NCI-H2227 (cell line): ENCODE data around the gene SDK1.
A peak's percentile ranks its signal among the peaks of the same experiment; 100 is the strongest.
"Not testable (repeated sequence)": the region's sequence is repeated elsewhere in the genome, so short reads cannot be mapped to it uniquely, and the experiment has no call there.

Source experiments
- DNase-seq: peaks from one replicate; lab custom pipeline; 2025; ENCODE audit not compliant: unreplicated experiment; lab: John Stamatoyannopoulos, UW

SDK1 gene

DNA sequence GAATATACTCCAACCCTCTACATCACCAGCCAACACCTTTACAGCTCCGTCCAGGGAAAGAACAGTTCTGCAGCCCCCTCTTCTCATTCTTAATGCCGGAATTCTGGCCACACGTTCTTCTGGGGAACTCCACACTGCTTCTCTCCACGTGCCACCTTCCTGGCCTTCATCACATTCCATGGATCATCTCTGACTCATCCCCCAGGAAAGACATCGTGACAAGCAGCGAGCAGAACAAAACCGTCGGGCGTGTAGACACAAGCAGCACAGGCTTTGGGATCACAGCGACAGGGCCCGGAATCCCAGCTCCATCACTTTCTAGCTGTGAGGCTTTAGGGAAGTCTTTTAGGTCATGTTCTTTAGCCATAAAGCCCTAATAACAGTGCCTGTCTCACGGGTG lies 790.7 kb downstream of the SDK1 start:
- no peak for DNase-seq

DNA sequence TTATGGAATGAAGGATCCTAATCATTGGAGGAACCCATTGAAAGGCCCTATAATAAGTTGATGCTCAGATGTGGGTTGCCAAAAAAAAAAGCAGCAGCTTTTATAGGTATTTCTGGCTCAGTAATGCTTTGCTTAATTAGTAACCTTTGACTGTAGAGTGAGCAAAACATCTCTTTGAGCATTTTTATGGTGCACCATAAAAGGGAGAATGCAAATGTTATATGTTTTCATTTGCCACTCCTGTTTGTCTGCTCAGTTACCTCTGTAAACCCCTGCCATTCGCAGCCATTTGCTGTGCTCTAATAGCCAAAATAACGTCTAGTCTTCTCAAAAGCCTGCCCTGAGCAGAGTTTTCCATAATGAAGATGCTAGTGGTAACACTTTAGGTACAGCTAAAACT lies 792.0 kb downstream of the SDK1 start:
- no peak for DNase-seq

DNA sequence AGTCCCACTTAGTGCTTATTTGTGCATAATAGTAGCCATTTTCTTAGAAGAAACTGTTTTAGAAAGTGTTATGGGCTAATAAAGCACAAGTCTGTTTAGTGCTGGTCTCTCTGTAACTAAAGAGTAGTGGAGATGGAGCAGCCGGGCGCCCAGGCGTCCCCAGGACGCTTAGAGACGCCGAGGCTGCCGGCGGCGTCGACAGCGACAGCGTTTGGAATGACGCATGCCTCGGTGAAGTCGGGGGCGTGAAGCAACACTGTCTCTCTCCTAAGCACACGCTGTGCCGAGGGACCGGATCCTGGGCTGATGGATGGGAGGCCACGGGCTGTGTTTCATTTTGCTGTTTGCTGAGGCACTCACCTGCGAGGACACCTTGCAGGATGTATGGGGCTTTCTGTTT lies 792.4 kb downstream of the SDK1 start:
- DNase-seq: no peak

DNA sequence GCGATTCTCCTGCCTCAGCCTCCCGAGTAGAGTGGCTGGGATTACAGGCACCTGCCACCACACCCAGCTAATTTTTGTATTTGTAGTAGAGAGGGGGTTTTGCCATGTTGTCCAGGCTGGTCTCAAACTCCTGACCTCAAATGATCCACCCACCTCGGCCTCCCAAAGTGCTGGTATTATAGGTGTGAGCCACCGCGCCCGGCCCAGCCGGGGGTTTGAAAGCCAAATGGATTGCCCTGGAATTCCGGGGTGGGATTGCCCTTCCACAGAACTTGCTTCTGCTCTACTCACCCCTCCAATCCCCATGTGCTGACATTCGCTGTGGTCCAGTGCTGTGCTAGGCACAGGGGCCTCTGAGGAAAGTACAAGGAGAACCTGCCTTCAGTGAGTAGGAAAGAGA lies 793.1 kb downstream of the SDK1 start:
- not testable (repeated sequence) for DNase-seq

DNA sequence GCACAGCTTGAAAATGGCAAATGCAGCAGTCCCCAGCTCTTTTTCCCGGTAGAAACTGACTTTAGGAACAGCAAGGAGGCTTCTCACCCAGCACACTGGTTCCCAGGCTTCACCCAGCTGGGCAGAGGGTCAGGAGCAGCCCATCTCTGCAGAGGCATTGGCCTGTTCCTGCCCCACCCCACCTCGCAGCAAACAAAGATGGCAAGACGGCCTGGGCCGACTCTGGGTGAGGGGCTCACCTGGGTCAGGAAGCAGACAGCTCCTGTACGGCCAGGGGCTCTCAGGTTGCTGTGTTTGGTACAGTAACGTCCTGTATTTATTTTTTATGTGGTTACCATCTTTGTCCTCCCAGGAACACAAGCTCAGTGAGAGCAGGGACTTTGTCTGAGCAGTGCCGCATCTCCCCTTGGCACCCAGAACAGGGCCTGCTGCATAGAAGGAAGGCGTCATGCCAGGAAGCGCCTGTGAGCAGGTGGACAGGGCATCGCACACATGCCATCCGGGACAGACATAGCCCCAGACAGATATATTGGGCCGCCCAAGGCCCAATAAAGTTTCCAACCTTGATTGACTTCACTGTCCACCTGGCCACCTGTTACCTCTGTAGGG lies 796.1 kb downstream of the SDK1 start:
- DNase-seq: no peak

DNA sequence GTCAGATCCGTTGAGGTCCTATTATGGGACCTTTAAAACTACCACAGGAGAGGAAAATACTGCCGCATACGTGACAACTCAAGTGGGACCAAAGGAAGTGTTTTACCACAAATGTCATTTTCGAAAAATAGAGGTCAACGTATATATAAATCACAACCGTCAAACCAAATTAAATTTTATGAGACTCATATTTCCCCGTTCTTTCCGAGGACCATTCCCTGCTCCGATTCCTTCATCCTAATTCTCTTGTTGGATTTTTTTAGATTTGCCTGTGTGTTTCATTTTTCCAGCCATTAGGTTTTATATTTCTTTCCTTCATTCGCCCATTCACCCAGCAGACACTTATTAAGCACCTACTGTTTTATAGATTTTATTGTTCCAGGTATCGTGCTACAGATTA lies 797.1 kb downstream of the SDK1 start:
- no peak for DNase-seq

DNA sequence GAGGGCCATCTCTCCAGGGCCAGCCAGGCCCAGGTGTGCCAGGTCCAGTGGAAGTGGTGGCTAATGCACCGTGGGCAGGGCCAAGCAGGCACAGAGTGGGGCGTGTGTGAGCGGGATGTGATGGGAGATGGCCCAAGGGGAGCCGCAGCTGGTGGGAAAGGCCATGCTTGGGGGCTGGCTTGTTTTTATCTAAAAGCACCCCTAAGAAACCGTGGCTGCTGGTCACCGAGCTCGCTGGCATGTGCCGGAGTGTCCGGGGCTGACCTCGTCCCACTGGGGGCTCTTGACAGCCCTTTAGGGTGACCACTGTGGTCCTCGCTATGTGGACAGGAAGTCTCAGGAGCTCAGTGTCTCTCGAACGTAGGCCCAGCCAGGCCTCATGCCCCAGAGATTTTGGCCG lies 798.6 kb downstream of the SDK1 start:
- no peak for DNase-seq

DNA sequence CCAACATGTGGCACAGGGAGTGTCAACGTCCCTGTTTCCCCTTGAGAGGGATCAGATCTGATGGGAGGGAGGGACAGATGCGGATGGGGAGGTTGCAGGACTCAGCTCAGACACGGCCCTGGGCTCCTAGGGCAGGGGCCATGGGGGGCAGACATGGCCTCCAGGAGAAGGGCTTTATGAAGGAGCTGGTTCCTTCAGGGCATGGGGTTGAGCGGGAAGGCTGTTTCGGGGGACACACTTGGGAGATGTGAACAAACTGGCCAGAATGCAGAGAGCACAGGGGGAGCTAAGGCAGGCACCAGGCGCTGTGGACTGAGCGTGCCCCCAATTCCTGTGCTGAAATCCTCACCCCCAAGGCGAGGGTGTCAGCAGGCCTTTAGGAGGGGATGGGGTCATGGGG lies 799.1 kb downstream of the SDK1 start:
- DNase-seq: no peak

DNA sequence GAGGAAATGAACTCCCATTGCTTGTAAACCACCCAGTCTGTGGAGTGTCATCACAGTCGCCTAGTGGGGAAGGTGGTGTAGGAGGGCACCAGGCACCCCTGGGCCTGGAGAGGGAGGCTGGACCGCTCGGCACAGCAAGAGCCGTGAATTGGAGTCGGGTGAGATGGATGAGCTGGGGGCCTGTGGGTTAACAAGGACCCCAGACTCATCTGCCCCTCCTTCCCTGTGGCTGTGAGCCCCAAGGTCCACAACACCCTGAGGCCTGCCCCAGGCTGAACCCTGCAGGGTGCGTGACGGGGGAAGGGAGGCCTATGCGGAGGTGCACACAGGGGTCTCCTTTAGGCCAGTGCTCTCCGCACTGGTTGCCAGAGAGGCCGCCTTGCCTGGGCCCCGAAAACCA lies 799.6 kb downstream of the SDK1 start:
- DNase-seq: no peak

DNA sequence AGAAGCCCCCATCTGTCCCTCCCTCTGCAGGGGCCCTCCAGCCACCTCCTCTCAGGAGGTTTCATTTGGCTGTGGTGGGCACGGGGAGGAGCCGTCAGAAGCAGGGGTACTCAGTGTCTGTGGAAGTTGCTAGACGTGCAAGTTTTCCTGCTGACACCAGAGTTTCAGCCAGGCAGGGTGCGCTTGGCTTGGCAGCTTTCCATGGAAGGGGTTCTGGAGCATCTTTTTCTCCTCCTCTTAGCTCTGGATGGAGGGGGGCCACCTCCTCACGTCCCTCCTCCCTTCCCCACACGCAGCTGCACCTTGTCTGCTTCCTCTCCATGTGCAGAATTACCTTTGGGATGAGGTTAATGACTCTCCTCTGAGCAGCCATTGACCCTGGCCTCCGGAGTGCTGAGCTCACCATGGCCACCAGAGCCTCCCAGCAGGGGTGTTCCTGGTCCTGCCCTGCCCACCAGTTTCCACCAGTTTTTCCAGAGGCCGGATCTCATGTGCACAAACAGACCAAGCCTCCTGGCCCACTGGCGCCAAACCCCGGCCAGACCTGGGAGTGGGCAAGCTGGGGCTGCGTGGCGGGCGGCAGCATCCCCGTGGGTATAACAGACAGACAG lies 801.3 kb downstream of the SDK1 start:
- peak; percentile 14 for DNase-seq

DNA sequence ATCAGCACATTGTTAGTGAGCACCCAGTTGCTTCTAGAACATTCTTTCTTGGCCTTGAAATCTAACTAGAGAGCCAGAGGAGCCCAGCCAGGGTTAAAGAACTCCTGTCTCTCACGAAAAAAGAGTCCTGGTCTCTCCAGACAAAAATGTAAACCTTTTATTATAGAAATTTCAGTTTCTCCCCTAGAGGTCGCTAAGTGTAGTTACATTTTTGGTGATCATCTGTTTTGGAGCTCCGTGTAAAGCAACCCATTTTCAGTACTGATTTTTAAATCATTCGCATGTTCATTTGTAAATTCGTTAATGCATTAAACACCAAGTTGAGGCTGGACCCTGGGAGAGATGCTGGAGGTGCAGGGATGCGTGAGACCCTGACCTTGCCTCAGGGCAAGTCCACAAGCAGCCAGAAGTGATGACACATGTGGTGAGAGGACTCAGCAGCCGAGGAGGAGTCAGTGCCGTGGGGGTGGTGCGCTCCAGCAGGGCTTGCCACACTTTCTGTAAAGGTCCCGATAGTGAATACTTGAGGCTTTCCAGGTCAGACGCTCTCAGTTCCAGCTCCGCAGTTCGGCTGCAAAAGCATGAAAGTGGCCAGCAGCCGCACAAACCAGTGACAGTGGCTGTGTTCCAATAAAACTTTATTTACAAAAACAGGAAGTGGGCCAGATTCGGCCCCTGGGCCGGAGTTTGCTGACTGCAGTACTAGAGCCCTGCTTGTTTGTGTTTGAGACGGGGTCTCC lies 802.5 kb downstream of the SDK1 start:
- no peak for DNase-seq

DNA sequence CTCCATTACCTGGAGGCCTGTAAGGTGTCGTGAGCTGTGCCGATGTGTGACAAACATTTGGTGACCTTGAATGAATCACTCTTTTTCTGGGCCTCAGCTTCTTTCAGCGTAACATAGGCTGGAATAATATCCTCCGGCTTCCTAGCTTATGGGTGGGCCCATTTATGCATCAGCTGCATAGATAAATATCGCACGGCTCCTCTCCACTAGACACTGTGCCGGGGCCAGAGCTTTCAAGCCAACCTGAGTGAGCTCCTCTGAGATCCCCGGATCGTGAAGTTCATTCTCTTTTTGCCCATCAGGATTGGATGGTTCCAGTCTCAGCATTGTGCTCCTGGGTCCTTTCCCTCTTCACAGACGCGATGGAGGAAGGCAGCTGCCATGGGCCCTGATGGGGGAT lies 806.8 kb downstream of the SDK1 start:
- DNase-seq: no peak

DNA sequence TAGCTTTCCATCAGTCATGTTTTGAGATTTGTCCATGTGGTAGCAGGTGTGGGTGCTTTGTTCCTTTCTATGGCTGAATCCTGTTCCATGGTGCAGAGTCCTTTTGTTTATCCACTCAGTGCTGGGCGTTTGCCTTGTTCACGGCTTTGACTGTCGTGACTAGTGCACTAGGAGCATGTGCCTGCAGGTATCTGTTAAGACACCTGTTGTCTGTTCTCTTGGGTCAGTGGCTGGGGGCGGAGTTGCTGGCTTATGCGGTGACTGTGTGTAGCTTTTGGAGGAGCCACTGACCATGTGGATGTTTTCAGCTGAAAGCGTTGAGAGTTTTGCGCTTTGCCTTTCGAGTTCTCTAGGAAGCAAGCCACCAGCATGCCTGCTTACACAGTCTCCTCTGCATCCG lies 807.9 kb downstream of the SDK1 start:
- no peak for DNase-seq

DNA sequence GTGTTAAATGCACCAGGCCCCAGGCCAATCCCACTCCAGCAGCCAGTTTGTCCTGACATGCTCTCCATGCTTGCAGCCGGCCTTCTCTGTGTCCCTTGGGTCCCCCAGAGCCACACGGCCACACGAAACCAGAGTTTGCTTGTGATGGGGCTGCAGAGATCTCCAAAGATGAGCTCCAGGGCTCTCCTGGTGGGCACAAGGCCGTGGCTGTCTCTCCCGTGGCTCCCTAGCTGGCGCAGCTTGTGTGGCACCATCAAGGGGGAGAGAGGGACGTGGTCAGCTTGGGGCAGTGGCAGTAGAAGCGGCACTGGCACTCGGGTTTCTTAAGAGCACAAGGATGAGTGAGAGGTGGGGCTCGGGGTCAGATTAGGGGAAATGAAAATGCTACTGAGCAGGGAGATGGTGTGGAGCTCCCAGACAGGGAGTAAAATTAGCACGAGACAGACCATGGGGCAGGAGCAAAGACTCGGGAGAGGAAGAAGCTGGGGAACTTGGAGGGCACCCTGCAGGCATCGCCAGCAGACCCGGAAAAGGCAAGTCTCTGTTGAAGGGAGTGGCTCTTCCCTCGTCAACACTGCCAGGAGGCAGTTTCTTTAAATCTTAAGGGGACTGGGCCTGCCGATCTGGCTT lies 808.5 kb downstream of the SDK1 start:
- DNase-seq: no peak

DNA sequence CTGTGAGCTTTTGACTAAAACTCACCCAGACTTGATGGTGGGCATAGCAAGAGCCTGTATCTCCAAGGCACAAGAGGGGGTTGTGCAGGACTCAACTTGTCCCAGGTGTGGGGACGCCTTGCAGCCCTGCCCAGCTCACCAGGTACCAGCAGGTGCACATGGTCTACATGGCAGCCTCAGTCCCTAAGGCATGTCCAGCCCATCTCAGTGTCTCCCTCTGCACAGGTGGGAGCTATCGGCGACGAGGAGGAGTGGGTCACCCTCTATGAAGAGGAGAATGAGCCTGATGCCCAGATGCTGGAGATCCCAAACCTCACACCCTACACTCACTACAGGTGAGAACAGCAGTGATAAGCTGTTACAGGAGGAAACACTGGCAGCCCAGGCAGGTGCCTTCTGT lies 809.4 kb downstream of the SDK1 start:
- no peak for DNase-seq

DNA sequence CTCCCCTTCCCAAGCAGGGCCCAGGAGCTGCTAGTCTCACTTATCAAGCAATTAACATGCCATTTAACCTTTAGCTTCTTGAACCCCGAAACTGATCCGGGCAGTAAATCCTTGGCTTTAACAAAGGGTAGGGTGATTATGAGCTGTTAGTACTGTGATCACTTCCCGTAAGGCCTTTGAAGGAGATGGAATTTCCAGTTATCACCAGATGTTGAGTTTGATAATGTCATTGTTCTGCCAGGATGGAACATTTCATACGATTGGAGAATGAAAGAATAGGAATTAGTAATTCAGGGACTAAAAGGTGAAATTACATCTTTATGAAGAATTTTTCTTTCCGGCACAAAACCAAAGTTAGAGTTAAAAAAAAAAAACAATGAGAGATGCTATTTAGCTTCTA lies 810.1 kb downstream of the SDK1 start:
- DNase-seq: no peak

DNA sequence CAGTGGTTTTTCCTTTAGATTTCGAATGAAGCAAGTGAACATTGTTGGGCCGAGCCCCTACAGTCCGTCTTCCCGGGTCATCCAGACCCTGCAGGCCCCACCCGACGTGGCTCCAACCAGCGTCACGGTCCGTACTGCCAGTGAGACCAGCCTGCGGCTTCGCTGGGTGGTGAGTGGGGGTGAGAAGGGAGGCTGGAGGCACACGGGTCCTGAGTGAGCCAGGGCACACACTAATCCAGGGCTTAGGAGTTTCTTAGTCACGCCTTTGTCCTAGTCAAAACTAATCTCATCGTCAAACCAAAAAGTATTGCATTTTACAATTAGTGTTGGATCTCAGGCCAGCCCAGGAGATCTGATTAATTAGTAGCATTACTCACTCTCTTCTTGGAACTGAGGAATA lies 812.2 kb downstream of the SDK1 start:
- no peak for DNase-seq

DNA sequence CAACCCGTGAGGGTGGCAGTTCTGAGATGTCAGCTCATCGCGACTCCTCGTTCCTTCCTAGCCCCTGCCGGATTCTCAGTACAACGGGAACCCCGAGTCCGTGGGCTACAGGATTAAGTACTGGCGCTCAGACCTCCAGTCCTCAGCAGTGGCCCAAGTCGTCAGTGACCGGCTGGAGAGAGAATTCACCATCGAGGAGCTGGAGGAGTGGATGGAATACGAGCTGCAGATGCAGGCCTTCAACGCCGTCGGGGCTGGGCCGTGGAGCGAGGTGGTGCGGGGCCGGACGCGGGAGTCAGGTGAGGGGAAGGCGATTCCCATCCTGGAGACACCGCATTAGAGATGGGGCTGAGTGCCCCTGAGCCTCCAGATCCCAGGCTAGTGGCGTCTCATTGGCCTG lies 812.9 kb downstream of the SDK1 start:
- DNase-seq: no peak

DNA sequence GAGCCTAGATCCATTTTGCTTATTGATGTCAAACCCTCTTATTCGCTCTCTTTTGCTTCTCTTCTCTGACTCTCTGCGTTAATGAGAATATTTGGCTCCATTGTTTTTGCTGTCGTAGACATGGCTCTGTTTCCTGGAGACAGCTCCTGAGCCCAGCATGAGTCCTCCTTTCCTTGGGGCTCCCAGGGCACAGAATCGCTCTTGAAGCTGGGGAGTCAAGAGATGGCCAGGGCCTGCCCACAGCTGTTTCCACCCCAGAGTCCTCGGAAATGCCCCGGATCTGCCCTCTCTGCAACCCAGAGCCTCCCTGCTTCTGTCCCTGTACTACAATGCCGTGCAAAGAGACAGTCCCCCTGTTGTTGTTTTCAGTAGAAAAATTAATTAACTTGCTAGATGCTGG lies 814.4 kb downstream of the SDK1 start:
- no peak for DNase-seq

DNA sequence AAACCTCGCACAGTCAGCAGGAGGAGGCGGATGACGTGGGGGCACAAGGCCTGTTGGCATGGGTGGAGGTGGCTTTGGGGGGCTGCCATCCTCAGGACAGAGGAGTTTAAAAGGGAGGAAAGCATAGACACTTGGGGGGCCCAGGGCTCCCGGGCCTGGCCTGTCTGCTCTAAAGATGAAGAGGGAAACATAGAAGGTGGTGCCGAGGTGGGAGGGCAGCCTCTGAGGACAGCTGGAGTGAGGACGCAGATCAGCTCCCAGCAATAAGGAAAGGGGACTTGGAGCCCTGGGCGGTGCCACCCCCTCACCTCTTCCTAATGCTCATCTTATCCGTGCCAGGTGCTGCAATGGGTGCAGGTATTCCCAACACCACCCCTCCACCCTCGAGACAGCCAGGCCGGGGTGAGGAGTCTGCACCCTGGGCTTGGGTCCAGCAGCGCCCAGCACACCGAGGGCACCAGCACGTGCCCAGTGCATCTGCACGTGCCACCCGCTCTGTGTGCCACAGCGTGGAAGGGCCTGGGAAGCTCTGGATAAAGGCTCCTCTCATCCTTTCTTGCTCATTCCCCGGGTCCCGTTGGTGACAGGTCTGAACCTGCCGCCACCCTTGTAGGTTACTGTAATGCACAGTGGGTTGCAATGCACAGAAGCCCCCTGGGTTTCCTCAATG lies 815.0 kb downstream of the SDK1 start:
- no peak for DNase-seq

DNA sequence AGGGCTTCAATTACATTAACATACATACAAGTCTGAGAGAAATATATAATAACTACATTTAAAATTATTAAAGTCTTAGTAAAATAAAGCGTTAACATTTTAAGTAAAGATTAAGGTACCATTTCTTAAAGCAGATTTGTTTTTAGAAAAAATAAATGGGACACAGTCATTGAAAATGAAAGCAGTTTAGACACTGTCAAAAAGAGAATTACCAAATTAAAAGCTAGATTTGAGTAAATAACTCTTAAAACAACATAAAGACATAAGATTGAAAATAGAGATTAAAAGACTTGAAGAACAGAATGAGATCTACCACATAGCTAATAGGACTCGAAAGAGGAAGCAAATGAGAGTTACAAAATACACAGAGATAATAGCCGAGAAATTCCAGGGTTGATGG lies 818.8 kb downstream of the SDK1 start:
- no peak for DNase-seq

DNA sequence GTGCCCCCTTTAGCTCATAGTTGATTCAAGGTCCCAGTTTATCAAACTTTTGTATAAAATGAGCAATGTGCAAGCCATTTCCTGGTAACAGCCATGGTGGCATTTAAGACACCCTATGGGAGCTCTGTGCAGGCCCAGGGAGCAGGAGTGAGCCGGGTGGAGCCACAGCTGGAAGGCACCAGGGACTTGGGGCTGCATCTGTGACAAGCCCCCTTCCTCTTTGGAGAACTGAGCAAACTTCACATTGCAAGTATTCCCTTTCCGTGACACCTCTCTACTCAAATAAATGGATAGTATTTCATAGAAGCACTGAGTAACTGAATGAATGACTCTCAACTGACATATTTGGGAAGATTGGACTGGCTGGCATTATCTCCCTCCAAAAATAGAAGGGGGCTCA lies 822.3 kb downstream of the SDK1 start:
- DNase-seq: no peak
